Esophagus mucosa (tissue), 1 donor: Measurements from ENCODE around the gene ARHGAP42. TPM values are rescaled to one million over a fixed set of nuclear protein-coding genes. Genes with fewer than 3 reads are reported as not detected.
"Not testable (repeated sequence)": the region's sequence is repeated elsewhere in the genome, so short reads cannot be mapped to it uniquely, and the experiment has no call there.

ENCODE experiments used
- ATAC-seq: fragments of 200-7000 bp; cut with Tn5 transposase; one replicate; pipeline ENCODE4 v1.9.1; 2020
- total RNA-seq: library from RNA; stranded (reverse); gene quantifications from one replicate; pipeline ENCODE4 v1.2.4, GENCODE V29; 2023
- donor health status: DM: yes; HTN: yes; CAD: no.

ARHGAP42 gene
- total RNA-seq, 1 donor from 2014 or later: 4.0 TPM

GRCh38 chr11:100981196-100981824 lies 294.2 kb downstream of the ARHGAP42 start:
- ATAC-seq: peak; percentile 37

- no peak for ATAC-seq
Observed at GRCh38 chr11:100984668-100985067, 297.6 kb downstream of the ARHGAP42 start.

- no peak for ATAC-seq
Observed at GRCh38 chr11:100990931-100991330, 303.8 kb downstream of the ARHGAP42 start.

- ATAC-seq: no peak
Observed at GRCh38 chr11:100991541-100991940, 304.5 kb downstream of the ARHGAP42 start.

GRCh38 chr11:100994966-100995365 lies 307.9 kb downstream of the ARHGAP42 start:
- no peak for ATAC-seq

GRCh38 chr11:100999756-101000155 lies 312.7 kb downstream of the ARHGAP42 start:
- no peak for ATAC-seq

GRCh38 chr11:101003468-101003867 lies 316.4 kb downstream of the ARHGAP42 start:
- no peak for ATAC-seq

- ATAC-seq: no peak
Observed at GRCh38 chr11:101008961-101009689, 322.0 kb downstream of the ARHGAP42 start.

- no peak for ATAC-seq
Observed at GRCh38 chr11:101009690-101010055, 322.6 kb downstream of the ARHGAP42 start.

GRCh38 chr11:101010899-101011298 lies 323.8 kb downstream of the ARHGAP42 start:
- ATAC-seq: no peak

GRCh38 chr11:101011881-101012280 lies 324.8 kb downstream of the ARHGAP42 start:
- no peak for ATAC-seq

- ATAC-seq: not testable (repeated sequence)
Observed at GRCh38 chr11:101013702-101014101, 326.6 kb downstream of the ARHGAP42 start.

GRCh38 chr11:101014600-101015285 lies 327.7 kb downstream of the ARHGAP42 start:
- no peak for ATAC-seq

- ATAC-seq: no peak
Observed at GRCh38 chr11:101019870-101020269, 332.8 kb downstream of the ARHGAP42 start.

GRCh38 chr11:101022256-101022655 lies 335.2 kb downstream of the ARHGAP42 start:
- no peak for ATAC-seq

- ATAC-seq: no peak
Observed at GRCh38 chr11:101028644-101029043, 341.6 kb downstream of the ARHGAP42 start.

GRCh38 chr11:101030015-101030414 lies 342.9 kb downstream of the ARHGAP42 start:
- ATAC-seq: no peak

- ATAC-seq: no peak
Observed at GRCh38 chr11:101030692-101031091, 343.6 kb downstream of the ARHGAP42 start.

GRCh38 chr11:101031713-101032112 lies 344.6 kb downstream of the ARHGAP42 start:
- no peak for ATAC-seq

GRCh38 chr11:101032991-101033390 lies 345.9 kb downstream of the ARHGAP42 start:
- no peak for ATAC-seq

- no peak for ATAC-seq
Observed at GRCh38 chr11:101034076-101034475, 347.0 kb downstream of the ARHGAP42 start.

GRCh38 chr11:101035872-101036271 lies 348.8 kb downstream of the ARHGAP42 start:
- ATAC-seq: no peak
